Measurements from ENCODE around the gene FDX1. TPM values are rescaled to one million over a fixed set of nuclear protein-coding genes. Genes with fewer than 3 reads are reported as not detected.

The FDX1 gene
- polyA plus RNA-seq, 3 donors: 3.9 to 20.2 (median 12.8) TPM

DNA sequence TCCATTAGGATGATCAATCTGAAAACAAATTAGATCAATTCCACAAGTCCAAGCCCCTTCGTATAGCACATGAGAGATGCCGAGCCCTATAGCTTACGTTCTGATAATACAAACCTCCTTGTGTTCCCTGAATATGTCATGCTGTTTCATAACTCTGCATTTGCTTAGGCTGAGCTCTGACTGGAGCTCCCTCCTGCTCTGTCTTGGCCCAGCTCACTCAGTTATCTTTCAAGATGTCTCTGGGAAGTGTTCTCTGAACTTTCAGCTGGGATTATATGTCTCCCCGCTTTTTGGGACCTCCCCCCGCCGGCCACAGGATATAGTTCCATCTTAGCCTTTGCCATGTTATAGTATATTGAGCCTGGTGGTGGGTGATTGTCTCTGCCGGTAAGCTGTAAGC, 44.0 kb downstream of the FDX1 start:
- Histone ChIP-seq H3K27ac (ENCODE audit: low read depth in 1 of 2, low read length in 2 of 2) (no peak overlapping the region), H3K4me1 (ENCODE audit: control insufficient read depth in 1 of 2, insufficient read depth in 2 of 2, low read length in 2 of 2) (peaks cover 8 to 10% of the 10 kb centered on the region in 2 donors), H3K27me3 (ENCODE audit: control insufficient read depth in 2 of 2, insufficient read depth in 2 of 2, low read length in 2 of 2) (no peaks in the 10 kb centered on the region), H3K36me3 (replicated peaks in 1 of 2; ENCODE audit: control insufficient read depth in 1 of 2, insufficient read depth in 2 of 2, low read length in 2 of 2) (no peaks in the 10 kb centered on the region), H3K4me3 (replicated peaks in 1 of 3; ENCODE audit: low read depth in 2 of 3, low read length in 3 of 3) (no peak overlapping the region), H3K4me2 (replicated peaks; ENCODE audit: extremely low read depth, low read length, poor library complexity, severe bottlenecking) (no peak overlapping the region), H3K9me3 (replicated peaks in 1 of 2; ENCODE audit: control insufficient read depth in 1 of 2, insufficient read depth in 1 of 2, low read length in 2 of 2) (no peaks in the 10 kb centered on the region), H3K79me2 (ENCODE audit: insufficient read depth, low read length) (no peaks in the 10 kb centered on the region), H2AFZ (ENCODE audit: insufficient read depth, low read depth, low read length, poor library complexity, severe bottlenecking) (no peak overlapping the region), H3K9ac (ENCODE audit: insufficient read depth, low read length, poor library complexity, severe bottlenecking) (no peak overlapping the region), H4K20me1 (ENCODE audit: insufficient read depth, low read length) (no peaks in the 10 kb centered on the region)
- DNase-seq: no peak
- Mint-ChIP-seq H3K27me3 (ENCODE audit: low read depth in 3 of 3) (no peaks in the 10 kb centered on the region), H3K4me1 (peaks cover 16% of the 10 kb centered on the region), H3K9me3 (peaks cover 0 to 3% (median 0%) of the 10 kb centered on the region in 7 donors), H3K36me3 (peaks cover 4 to 14% of the 10 kb centered on the region in 2 donors), H3K4me3 (no peak overlapping the region), H3K27ac (no peak overlapping the region)
- TF ChIP-seq, protein P1, sequence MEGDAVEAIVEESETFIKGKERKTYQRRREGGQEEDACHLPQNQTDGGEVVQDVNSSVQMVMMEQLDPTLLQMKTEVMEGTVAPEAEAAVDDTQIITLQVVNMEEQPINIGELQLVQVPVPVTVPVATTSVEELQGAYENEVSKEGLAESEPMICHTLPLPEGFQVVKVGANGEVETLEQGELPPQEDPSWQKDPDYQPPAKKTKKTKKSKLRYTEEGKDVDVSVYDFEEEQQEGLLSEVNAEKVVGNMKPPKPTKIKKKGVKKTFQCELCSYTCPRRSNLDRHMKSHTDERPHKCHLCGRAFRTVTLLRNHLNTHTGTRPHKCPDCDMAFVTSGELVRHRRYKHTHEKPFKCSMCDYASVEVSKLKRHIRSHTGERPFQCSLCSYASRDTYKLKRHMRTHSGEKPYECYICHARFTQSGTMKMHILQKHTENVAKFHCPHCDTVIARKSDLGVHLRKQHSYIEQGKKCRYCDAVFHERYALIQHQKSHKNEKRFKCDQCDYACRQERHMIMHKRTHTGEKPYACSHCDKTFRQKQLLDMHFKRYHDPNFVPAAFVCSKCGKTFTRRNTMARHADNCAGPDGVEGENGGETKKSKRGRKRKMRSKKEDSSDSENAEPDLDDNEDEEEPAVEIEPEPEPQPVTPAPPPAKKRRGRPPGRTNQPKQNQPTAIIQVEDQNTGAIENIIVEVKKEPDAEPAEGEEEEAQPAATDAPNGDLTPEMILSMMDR (IDR thresholded peaks at IDR 0.05): no peak
- WGBS (ENCODE audit: insufficient coverage): 98% methylated on average over 5 of the region's 7 CpGs
- intact Hi-C loops (cut with micrococcal nuclease): no loop called here

DNA sequence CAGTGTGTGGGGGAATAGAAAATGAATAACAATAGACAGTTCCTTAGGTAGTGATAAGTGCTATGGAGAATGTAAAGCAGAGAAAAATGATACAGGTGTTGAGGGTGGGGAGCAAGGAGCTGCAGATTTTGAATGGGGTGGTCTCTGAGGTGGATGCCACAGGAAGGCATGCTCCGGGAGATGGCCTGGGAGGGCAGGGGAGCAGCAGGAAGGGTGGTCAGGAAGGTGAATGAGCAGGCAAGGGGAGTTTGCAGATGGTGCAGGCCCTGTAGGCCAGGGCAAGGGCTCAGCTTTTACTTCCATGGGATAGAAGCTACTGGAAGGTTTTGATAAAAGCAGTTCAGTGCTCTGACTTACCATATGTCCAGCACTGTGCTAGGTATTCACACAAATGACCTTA, 44.8 kb downstream of the FDX1 start:
- Histone ChIP-seq H3K4me2 (replicated peaks; ENCODE audit: extremely low read depth, low read length, poor library complexity, severe bottlenecking) (no peak overlapping the region), H3K4me1 (ENCODE audit: control insufficient read depth in 1 of 2, insufficient read depth in 2 of 2, low read length in 2 of 2) (peaks cover 17 to 19% of the 10 kb centered on the region in 2 donors), H3K79me2 (ENCODE audit: insufficient read depth, low read length) (no peaks in the 10 kb centered on the region), H4K20me1 (ENCODE audit: insufficient read depth, low read length) (no peaks in the 10 kb centered on the region), H3K4me3 (replicated peaks in 1 of 3; ENCODE audit: low read depth in 2 of 3, low read length in 3 of 3) (no peak overlapping the region), H3K27me3 (ENCODE audit: control insufficient read depth in 2 of 2, insufficient read depth in 2 of 2, low read length in 2 of 2) (no peaks in the 10 kb centered on the region), H3K36me3 (replicated peaks in 1 of 2; ENCODE audit: control insufficient read depth in 1 of 2, insufficient read depth in 2 of 2, low read length in 2 of 2) (no peaks in the 10 kb centered on the region), H3K9me3 (replicated peaks in 1 of 2; ENCODE audit: control insufficient read depth in 1 of 2, insufficient read depth in 1 of 2, low read length in 2 of 2) (no peaks in the 10 kb centered on the region), H3K9ac (ENCODE audit: insufficient read depth, low read length, poor library complexity, severe bottlenecking) (no peak overlapping the region), H2AFZ (ENCODE audit: insufficient read depth, low read depth, low read length, poor library complexity, severe bottlenecking) (no peak overlapping the region), H3K27ac (ENCODE audit: low read depth in 1 of 2, low read length in 2 of 2) (no peak overlapping the region)
- TF ChIP-seq, protein P1 (IDR thresholded peaks at IDR 0.05): no peak
- H3K27me3 Mint-ChIP-seq (ENCODE audit: low read depth in 3 of 3): no peaks in the 10 kb centered on the region
- DNase-seq: no peak
- H3K9me3 Mint-ChIP-seq: peaks cover 0 to 3% (median 0%) of the 10 kb centered on the region in 7 donors
- H3K4me1 Mint-ChIP-seq: peaks cover 24% of the 10 kb centered on the region
- 75% methylated on average over 1 of the region's 1 CpG for WGBS (ENCODE audit: insufficient coverage)
- no peak overlapping the region for H3K4me3 Mint-ChIP-seq
- peak overlapping the region in 1 of 7 donors; percentile 12 for H3K27ac Mint-ChIP-seq
- intact Hi-C loops (cut with micrococcal nuclease): no loop called here
- H3K36me3 Mint-ChIP-seq: peaks cover 0 to 10% of the 10 kb centered on the region in 2 donors

All from CD14-positive monocyte (primary cell).